HL-60 (cell line): Measurements from ENCODE around the gene PRICKLE3.

Experiments used
- DNase-seq, 2 experiments: peaks; one replicate each; pipeline ENCODE4 v3.0.0-alpha.2; 2010 to 2020; ENCODE audit warnings: low read depth in 1 of 2, low spot score in 1 of 2
- H3K27ac ChIP-seq: fragments of 250-450 bp; sonication (Bioruptor Pico); replicated peaks from 2 replicates; pipeline ENCODE4 v1.5.1; 2020; ENCODE audit warnings: mild to moderate bottlenecking, moderate library complexity
- H3K27me3 ChIP-seq: fragments of 250-450 bp; sonication (Bioruptor Pico); 2 replicates; pipeline ENCODE4 v1.5.1; 2021; ENCODE audit warnings: mild to moderate bottlenecking, moderate library complexity; ENCODE audit not compliant: insufficient read depth, poor library complexity, severe bottlenecking
- H3K4me3 ChIP-seq: replicated peaks from 2 replicates; pipeline ENCODE4 v1.5.1; 2011; ENCODE audit warnings: mild to moderate bottlenecking, control low read depth, low read length; ENCODE audit not compliant: insufficient read depth
- GABPA ChIP-seq: IDR thresholded peaks from 2 replicates; pipeline ENCODE4 v1.6.1; 2012; ENCODE audit warnings: low read depth
- POLR2AphosphoS5 ChIP-seq: IDR thresholded peaks from 2 replicates; pipeline ENCODE4 v1.6.1; 2012; ENCODE audit warnings: low read depth
- SPI1 ChIP-seq: IDR thresholded peaks from 2 replicates; pipeline ENCODE4 v1.6.1; 2012; ENCODE audit warnings: low read depth, mild to moderate bottlenecking, borderline replicate concordance
- long read RNA-seq: library from polyadenylated mRNA; unstranded; transcript quantifications from one replicate; pipeline ENCODE4 v2.0.0, GENCODE V29; 2020
- TF ChIP-seq, protein P1 (sequence below): IDR thresholded peaks from 2 replicates; pipeline ENCODE4 v1.6.1; 2012; ENCODE audit warnings: low read depth; ENCODE audit not compliant: insufficient replicate concordance
- TF ChIP-seq, protein P2 (sequence below): IDR thresholded peaks from one replicate; pipeline ENCODE4 v1.5.1; 2011; ENCODE audit warnings: low read length, control low read depth, inconsistent platforms; ENCODE audit not compliant: insufficient read depth

PRICKLE3 gene, protein sequence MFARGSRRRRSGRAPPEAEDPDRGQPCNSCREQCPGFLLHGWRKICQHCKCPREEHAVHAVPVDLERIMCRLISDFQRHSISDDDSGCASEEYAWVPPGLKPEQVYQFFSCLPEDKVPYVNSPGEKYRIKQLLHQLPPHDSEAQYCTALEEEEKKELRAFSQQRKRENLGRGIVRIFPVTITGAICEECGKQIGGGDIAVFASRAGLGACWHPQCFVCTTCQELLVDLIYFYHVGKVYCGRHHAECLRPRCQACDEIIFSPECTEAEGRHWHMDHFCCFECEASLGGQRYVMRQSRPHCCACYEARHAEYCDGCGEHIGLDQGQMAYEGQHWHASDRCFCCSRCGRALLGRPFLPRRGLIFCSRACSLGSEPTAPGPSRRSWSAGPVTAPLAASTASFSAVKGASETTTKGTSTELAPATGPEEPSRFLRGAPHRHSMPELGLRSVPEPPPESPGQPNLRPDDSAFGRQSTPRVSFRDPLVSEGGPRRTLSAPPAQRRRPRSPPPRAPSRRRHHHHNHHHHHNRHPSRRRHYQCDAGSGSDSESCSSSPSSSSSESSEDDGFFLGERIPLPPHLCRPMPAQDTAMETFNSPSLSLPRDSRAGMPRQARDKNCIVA
- long read RNA-seq, transcript PRICKLE3-206 (9 exons, 2,062 nt): major isoform, 36 of 41 reads
- long read RNA-seq, partial matches to known transcripts: 1 of 41 reads
- long read RNA-seq, other reads (novel, unspliced or antisense): 4 of 41 reads

DNA sequence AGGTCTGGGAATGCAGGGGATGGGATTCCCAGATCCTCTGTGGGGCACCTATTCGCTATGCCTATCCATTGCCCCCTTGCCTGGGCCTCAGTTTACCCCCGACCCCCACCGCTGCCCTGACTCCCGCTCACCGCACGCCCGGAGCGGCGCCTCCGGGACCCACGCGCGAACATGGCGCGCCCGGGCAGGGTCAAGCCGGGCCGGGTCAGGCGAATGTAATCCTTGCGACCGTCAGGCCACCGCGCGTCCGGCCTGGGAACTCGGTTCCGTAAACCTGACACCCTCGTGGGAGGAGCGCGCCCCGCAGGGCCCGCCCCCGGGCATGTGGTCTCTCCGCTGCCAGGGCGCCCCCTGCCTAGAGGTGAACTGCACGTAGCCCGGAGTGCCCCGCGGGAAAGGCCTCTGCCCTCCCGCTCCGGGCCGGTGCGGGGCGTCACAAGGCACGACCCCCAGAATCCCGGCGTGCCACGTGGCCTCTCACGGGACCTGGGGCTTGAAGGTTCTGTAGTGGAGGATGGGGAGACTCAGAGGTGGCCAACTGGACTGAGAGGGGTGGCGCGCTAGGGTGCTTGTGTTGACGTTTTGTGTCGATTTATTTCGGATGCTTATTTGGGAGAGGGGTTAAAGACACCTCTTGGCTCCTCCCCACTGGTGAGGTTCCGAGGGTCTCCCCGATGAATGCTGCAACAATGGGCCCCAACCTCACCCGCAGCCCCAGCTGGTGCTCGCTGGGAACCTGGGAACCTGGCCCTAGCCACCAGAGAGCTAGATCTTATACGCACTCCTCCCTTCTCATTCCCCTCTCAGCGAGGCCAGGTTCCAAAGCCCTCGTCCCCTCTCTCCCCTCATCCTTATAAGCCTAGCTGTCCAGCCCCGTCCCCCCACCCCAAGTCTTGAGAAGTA lies at the start of gene PRICKLE3:
Gene PRICKLE3, minus strand, starts transcription at position 249 of the 903 bp plus-strand sequence. Its CDS starts 76 bp downstream, at position 173.
- peak within 1 kb of the TSS; percentile 72 for H3K4me3 ChIP-seq
- H3K27ac ChIP-seq: peak within 1 kb of the TSS; percentile 64
- H3K27me3 ChIP-seq: no peaks in the 10 kb centered on the region
- TF ChIP-seq POLR2AphosphoS5: peak; percentile 23; the same call in 1 of the 2 replicates
- TF ChIP-seq, protein P1, sequence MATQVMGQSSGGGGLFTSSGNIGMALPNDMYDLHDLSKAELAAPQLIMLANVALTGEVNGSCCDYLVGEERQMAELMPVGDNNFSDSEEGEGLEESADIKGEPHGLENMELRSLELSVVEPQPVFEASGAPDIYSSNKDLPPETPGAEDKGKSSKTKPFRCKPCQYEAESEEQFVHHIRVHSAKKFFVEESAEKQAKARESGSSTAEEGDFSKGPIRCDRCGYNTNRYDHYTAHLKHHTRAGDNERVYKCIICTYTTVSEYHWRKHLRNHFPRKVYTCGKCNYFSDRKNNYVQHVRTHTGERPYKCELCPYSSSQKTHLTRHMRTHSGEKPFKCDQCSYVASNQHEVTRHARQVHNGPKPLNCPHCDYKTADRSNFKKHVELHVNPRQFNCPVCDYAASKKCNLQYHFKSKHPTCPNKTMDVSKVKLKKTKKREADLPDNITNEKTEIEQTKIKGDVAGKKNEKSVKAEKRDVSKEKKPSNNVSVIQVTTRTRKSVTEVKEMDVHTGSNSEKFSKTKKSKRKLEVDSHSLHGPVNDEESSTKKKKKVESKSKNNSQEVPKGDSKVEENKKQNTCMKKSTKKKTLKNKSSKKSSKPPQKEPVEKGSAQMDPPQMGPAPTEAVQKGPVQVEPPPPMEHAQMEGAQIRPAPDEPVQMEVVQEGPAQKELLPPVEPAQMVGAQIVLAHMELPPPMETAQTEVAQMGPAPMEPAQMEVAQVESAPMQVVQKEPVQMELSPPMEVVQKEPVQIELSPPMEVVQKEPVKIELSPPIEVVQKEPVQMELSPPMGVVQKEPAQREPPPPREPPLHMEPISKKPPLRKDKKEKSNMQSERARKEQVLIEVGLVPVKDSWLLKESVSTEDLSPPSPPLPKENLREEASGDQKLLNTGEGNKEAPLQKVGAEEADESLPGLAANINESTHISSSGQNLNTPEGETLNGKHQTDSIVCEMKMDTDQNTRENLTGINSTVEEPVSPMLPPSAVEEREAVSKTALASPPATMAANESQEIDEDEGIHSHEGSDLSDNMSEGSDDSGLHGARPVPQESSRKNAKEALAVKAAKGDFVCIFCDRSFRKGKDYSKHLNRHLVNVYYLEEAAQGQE: no peak
- peak in 1 of 2 experiments; percentile 79 for DNase-seq

DNA sequence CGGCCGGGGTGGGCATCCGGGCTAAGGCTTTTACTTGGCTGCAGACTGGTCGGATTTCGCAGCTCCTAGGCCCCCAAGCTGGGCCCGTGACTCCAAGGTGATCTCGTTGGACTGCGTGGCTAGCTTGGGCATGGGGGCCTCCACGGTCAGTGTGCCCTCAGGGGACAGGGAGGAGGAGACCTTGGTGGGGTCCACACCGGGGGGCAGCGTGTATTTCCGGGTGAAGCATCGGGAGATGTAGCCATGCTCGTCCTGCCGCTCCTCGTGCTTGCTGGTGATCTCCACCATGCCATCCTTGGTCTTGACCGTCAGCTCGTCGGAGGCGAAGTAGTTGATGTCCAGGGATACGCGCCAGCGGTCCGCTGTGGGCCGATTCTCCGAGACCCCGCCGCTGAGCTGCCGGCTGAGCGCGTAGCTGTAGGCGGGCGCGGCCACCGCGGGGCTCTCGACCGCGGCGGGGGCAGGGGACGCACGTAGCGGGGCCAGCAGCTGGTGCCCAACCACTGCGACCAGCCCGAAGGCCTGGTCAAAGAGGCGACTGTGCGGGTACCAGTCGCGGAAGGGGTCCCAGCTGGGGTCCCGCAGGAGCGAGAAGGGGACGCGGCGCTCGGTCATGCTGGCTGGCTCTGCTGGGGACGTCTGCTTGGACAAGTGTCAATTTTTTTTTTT lies 47.8 kb upstream of the PRICKLE3 start:
- no peak overlapping the region for H3K27ac ChIP-seq
- TF ChIP-seq SPI1 (no peak), GABPA (no peak)
- H3K27me3 ChIP-seq: no peaks in the 10 kb centered on the region
- no peak for DNase-seq
- H3K4me3 ChIP-seq: no peak overlapping the region

DNA sequence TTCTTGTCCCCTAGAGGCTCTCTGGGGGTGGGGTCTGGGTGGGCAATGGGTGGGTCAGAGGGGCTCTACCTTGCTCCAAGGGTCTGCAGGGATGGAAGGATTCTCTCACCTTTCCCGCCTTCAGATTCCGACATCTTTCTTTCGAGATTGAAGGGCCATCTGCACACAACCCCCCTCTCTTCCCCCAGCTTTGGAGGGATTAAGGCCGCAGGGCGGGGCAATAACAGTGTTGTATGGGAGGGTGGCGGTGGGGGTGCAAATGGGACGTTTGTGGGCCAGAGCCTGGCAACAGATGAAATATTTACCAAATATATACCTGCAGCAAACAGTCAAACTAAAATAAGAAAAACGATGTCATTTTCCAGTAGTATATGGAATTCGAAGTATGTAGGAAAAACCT lies 47.0 kb upstream of the PRICKLE3 start, which contains the start of gene CACNA1F:
Gene CACNA1F, minus strand, starts transcription at position 165 of the 400 bp plus-strand sequence. Its CDS starts 31 bp downstream, at position 134.
- DNase-seq: no peak
- H3K27ac ChIP-seq: no peak within 1 kb of the TSS
- H3K27me3 ChIP-seq: no peaks in the 10 kb centered on the region
- TF ChIP-seq, protein P2, sequence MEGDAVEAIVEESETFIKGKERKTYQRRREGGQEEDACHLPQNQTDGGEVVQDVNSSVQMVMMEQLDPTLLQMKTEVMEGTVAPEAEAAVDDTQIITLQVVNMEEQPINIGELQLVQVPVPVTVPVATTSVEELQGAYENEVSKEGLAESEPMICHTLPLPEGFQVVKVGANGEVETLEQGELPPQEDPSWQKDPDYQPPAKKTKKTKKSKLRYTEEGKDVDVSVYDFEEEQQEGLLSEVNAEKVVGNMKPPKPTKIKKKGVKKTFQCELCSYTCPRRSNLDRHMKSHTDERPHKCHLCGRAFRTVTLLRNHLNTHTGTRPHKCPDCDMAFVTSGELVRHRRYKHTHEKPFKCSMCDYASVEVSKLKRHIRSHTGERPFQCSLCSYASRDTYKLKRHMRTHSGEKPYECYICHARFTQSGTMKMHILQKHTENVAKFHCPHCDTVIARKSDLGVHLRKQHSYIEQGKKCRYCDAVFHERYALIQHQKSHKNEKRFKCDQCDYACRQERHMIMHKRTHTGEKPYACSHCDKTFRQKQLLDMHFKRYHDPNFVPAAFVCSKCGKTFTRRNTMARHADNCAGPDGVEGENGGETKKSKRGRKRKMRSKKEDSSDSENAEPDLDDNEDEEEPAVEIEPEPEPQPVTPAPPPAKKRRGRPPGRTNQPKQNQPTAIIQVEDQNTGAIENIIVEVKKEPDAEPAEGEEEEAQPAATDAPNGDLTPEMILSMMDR: no peak
- TF ChIP-seq, protein P1: no peak
- no peak for TF ChIP-seq POLR2AphosphoS5
- TF ChIP-seq GABPA: no peak
- no peak within 1 kb of the TSS for H3K4me3 ChIP-seq

DNA sequence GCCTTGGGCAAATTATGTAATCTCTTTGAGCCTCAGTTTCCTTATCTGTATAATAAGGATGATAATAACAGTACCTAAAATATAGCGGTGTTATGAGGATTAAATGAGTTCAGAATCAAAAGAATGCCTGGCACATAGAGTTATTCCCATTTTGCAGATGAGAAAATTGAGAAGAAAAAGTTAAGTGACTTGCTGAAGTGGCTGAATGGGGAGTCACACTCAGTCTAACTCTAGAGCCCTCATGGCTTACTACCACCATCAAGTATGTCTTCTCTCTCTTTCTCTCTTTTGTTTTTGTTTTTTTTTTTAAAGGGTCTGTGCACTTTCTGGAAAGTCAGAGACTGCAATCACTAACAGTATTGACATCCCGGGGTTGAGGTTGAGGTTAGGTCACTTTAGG lies 46.4 kb upstream of the PRICKLE3 start:
- DNase-seq: no peak
- Histone ChIP-seq H3K27ac (no peak overlapping the region), H3K4me3 (no peak overlapping the region), H3K27me3 (no peaks in the 10 kb centered on the region)
- TF ChIP-seq POLR2AphosphoS5: no peak
- no peak for TF ChIP-seq SPI1
- TF ChIP-seq, protein P1: no peak
- no peak for TF ChIP-seq GABPA
- TF ChIP-seq, protein P2: no peak
